Measurements from ENCODE around the gene NECAP2.

DNA sequence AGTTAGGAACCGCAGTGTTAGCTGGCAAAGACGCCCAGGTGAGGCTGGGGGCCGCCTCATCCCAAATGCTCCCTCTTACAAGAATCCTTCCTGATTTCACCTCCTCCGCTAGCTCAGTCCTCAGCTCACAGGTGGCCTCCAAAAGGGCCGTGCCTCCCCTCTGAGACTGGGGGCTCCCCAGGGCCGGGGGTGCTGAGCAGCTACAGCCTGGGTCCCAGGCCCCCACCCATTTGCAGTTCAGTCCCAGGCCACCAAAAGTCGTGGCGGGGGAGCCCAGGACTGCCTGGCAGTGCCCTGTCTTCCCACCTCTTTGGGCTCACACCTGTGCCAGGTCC lies 43.9 kb downstream of the NECAP2 start:
- TF ChIP-seq CTCF (IDR thresholded peaks at IDR 0.05; ENCODE audit: low read depth, low read length) (no peak), POLR2A (IDR thresholded peaks at IDR 0.05; ENCODE audit: extremely low read depth, insufficient read length) (no peak)
